Liver (tissue), 9 donors: ENCODE data around the gene FKBP1C. TPM values are rescaled to one million over a fixed set of nuclear protein-coding genes. Genes with fewer than 3 reads are reported as not detected.
"Not testable (repeated sequence)": the region's sequence is repeated elsewhere in the genome, so short reads cannot be mapped to it uniquely, and the experiment has no call there.

Experiments used
- DNase-seq: peaks from one replicate; pipeline ENCODE4 v3.0.0-alpha.2; 2017; ENCODE audit warnings: low spot score
- H3K27ac ChIP-seq, 2 donors: one replicate each; pipeline ENCODE4 v1.7.0; 2013; ENCODE audit warnings: inconsistent platforms in 2 of 2, low read length in 2 of 2, control low read depth in 1 of 2, low read depth in 1 of 2, mild to moderate bottlenecking in 1 of 2
- H3K27me3 ChIP-seq, 4 donors: one replicate each; pipeline versions ENCODE4 v1.6.1 to v1.7.0; 2013; ENCODE audit warnings: low read length in 3 of 4, inconsistent platforms in 1 of 4, mild to moderate bottlenecking in 1 of 4, moderate library complexity in 1 of 4; ENCODE audit not compliant: control insufficient read depth in 4 of 4, insufficient read depth in 4 of 4
- H3K36me3 ChIP-seq, 4 donors: one replicate each; pipeline versions ENCODE4 v1.6.1 to v1.7.0; 2013; ENCODE audit warnings: low read length in 3 of 4, mild to moderate bottlenecking in 3 of 4, low read depth in 1 of 4, moderate library complexity in 1 of 4; ENCODE audit not compliant: control insufficient read depth in 4 of 4, insufficient read depth in 3 of 4
- H3K4me1 ChIP-seq, 4 donors: one replicate each; pipeline versions ENCODE4 v1.6.1 to v1.7.0; 2013; ENCODE audit warnings: low read length in 3 of 4, mild to moderate bottlenecking in 3 of 4, moderate library complexity in 1 of 4; ENCODE audit not compliant: control insufficient read depth in 4 of 4, insufficient read depth in 4 of 4
- H3K4me3 ChIP-seq, 3 donors: one replicate each; pipeline versions ENCODE4 v1.6.1 to v1.7.0; 2013; ENCODE audit warnings: low read length in 3 of 3, control low read depth in 1 of 3, low read depth in 1 of 3, mild to moderate bottlenecking in 1 of 3
- H3K9ac ChIP-seq, 2 donors: one replicate each; pipeline ENCODE4 v1.7.0; 2013; ENCODE audit warnings: low read length in 2 of 2, mild to moderate bottlenecking in 2 of 2, moderate library complexity in 2 of 2, control low read depth in 1 of 2, low read depth in 1 of 2
- H3K9me3 ChIP-seq, 4 donors: one replicate each; pipeline versions ENCODE4 v1.6.1 to v1.7.0; 2013; ENCODE audit warnings: low read length in 3 of 4; ENCODE audit not compliant: control insufficient read depth in 4 of 4
- ATF3 ChIP-seq: IDR thresholded peaks from 2 replicates; pipeline ENCODE4 v1.6.1; 2016; ENCODE audit warnings: antibody characterized with exemption
- EGR1 ChIP-seq, 2 donors: IDR thresholded peaks; 2 replicates each; pipeline ENCODE4 v1.6.1; 2016 to 2018; ENCODE audit warnings: antibody characterized with exemption in 2 of 2, low read depth in 2 of 2
- FOXA1 ChIP-seq: IDR thresholded peaks from 2 replicates; pipeline ENCODE4 v1.6.1; 2016; ENCODE audit warnings: antibody characterized with exemption
- FOXA2 ChIP-seq: IDR thresholded peaks from 2 replicates; pipeline ENCODE4 v1.6.1; 2016; ENCODE audit warnings: antibody characterized with exemption
- GABPA ChIP-seq, 2 donors: IDR thresholded peaks in 1 of 2; conservative IDR thresholded peaks in 1 of 2; 2 replicates each; pipeline ENCODE4 v1.6.1; 2016; ENCODE audit warnings: antibody characterized with exemption in 2 of 2, mild to moderate bottlenecking in 1 of 2, moderate library complexity in 1 of 2
- NR2F2 ChIP-seq: IDR thresholded peaks from 2 replicates; pipeline ENCODE4 v1.6.1; 2016; ENCODE audit warnings: antibody characterized with exemption
- RAD21 ChIP-seq, 2 donors: IDR thresholded peaks; 2 replicates each; pipeline ENCODE4 v1.6.1; 2016; ENCODE audit warnings: antibody characterized with exemption in 2 of 2, mild to moderate bottlenecking in 2 of 2
- REST ChIP-seq: IDR thresholded peaks from 2 replicates; pipeline ENCODE4 v1.6.1; 2016; ENCODE audit warnings: antibody characterized with exemption, mild to moderate bottlenecking
- RXRA ChIP-seq, 2 donors: IDR thresholded peaks; 2 replicates each; pipeline ENCODE4 v1.6.1; 2017 to 2018; ENCODE audit warnings: antibody characterized with exemption in 2 of 2, mild to moderate bottlenecking in 1 of 2
- SP1 ChIP-seq: IDR thresholded peaks from 2 replicates; pipeline ENCODE4 v1.6.1; 2018; ENCODE audit warnings: antibody characterized with exemption, mild to moderate bottlenecking
- TAF1 ChIP-seq: conservative IDR thresholded peaks from 2 replicates; pipeline ENCODE4 v1.6.1; 2016; ENCODE audit warnings: antibody characterized with exemption, mild to moderate bottlenecking
- YY1 ChIP-seq: IDR thresholded peaks from 2 replicates; pipeline ENCODE4 v1.6.1; 2016; ENCODE audit warnings: antibody characterized with exemption, mild to moderate bottlenecking
- WGBS: extraction: QIAGEN DNeasy Blood & Tissue Kit; methylation state at CpG from one replicate; pipeline ENCODE4 v1.1.7; 2013; 5-methylcytosine and 5-hydroxymethylcytosine counted together
- polyA plus RNA-seq, 2 donors: library from polyadenylated mRNA; stranded (reverse) in 1 of 2; unstranded in 1 of 2; fragments of 200-250 nt in 1 of 2; fragments of >200 nt in 1 of 2; fragmentation: Nextera tagmentation in 1 of 2; extraction: Ambion mirVana in 1 of 2; gene quantifications; one replicate each; pipeline versions ENCODE4 v1.2.1 to v1.2.3, GENCODE V29; 2013 to 2015
- total RNA-seq, 2 donors: library from RNA; depleted of rRNA; stranded (reverse); fragments of >200 nt; gene quantifications; one replicate each; pipeline ENCODE4 v1.2.3, GENCODE V29; 2014
- TF ChIP-seq, protein P1 (sequence below): IDR thresholded peaks from 2 replicates; pipeline ENCODE4 v1.6.1; 2016; ENCODE audit warnings: antibody characterized with exemption
- TF ChIP-seq, protein P2 (sequence below): fragments of 150-350 bp; IDR thresholded peaks from 2 replicates; pipeline ENCODE4 v1.5.1; 2017; ENCODE audit warnings: improper control_type of control experiment, low read depth, low read length; ENCODE audit not compliant: missing input control
- donor health status: healthy.
- donor health status: healthy.
- donor health status: healthy.
- donor health status: healthy.
- donor health status: healthy.

FKBP1C gene
- total and polyA plus RNA-seq, 4 donors: 0.08 to 0.61 (median 0.38) TPM

- no peak for TF ChIP-seq EGR1 (IDR thresholded peaks at IDR 0.05; ENCODE audit: low read depth in 2 of 2)
- no peak for TF ChIP-seq TAF1
- TF ChIP-seq YY1: no peak
- TF ChIP-seq RXRA (IDR thresholded peaks at IDR 0.05): no peak
- TF ChIP-seq GABPA (IDR thresholded peaks at IDR 0.05 in 1 of 2, conservative IDR thresholded peaks at IDR 0.05 in 1 of 2): no peak
- no peak for TF ChIP-seq RAD21 (IDR thresholded peaks at IDR 0.05)
- TF ChIP-seq FOXA1: no peak
- TF ChIP-seq, protein P1, sequence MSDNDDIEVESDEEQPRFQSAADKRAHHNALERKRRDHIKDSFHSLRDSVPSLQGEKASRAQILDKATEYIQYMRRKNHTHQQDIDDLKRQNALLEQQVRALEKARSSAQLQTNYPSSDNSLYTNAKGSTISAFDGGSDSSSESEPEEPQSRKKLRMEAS: no peak
- no peak for TF ChIP-seq ATF3
- TF ChIP-seq, protein P2, sequence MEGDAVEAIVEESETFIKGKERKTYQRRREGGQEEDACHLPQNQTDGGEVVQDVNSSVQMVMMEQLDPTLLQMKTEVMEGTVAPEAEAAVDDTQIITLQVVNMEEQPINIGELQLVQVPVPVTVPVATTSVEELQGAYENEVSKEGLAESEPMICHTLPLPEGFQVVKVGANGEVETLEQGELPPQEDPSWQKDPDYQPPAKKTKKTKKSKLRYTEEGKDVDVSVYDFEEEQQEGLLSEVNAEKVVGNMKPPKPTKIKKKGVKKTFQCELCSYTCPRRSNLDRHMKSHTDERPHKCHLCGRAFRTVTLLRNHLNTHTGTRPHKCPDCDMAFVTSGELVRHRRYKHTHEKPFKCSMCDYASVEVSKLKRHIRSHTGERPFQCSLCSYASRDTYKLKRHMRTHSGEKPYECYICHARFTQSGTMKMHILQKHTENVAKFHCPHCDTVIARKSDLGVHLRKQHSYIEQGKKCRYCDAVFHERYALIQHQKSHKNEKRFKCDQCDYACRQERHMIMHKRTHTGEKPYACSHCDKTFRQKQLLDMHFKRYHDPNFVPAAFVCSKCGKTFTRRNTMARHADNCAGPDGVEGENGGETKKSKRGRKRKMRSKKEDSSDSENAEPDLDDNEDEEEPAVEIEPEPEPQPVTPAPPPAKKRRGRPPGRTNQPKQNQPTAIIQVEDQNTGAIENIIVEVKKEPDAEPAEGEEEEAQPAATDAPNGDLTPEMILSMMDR: no peak
- TF ChIP-seq SP1: no peak
- TF ChIP-seq FOXA2: no peak
- TF ChIP-seq REST: no peak
- TF ChIP-seq NR2F2: no peak
- WGBS: 51% methylated on average over 2 of the region's 2 CpGs
- no peak overlapping the region for H3K4me3 ChIP-seq
- H3K9ac ChIP-seq: no peak overlapping the region
- H3K9me3 ChIP-seq: no peaks in the 10 kb centered on the region
- H3K27ac ChIP-seq: no peak overlapping the region
- H3K27me3 ChIP-seq: no peaks in the 10 kb centered on the region
- H3K36me3 ChIP-seq: no peaks in the 10 kb centered on the region
- DNase-seq: no peak
- no peaks in the 10 kb centered on the region for H3K4me1 ChIP-seq
Observed at GRCh38 chr6:63224179-63224578, 12.9 kb downstream of the FKBP1C start.

DNA sequence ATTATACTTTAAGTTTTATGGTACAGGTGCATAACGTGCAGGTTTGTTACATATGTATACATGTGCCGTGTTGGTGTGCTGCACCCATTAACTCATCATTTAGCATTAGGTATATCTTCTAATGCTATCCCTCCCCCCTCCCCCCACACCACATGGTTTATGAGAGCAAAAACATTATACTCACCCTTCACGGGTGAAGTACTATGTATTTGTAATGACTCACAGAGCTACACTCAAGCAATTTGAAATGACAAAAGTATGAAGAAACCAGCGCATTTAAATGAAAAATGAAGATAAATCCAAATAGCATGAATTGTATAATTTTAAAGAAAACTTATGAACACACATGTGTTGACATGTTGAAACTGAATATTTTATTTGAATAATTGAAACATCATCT lies 14.7 kb downstream of the FKBP1C start:
- not testable (repeated sequence) for H3K4me1 ChIP-seq, H3K36me3 ChIP-seq
- 57% methylated on average over 4 of the region's 4 CpGs for WGBS

GRCh38 chr6:63227928-63228894 lies 16.9 kb downstream of the FKBP1C start:
- not testable (repeated sequence) for DNase-seq, H3K27me3 ChIP-seq, H3K9me3 ChIP-seq, H3K9ac ChIP-seq, H3K27ac ChIP-seq, H3K4me1 ChIP-seq, H3K36me3 ChIP-seq, H3K4me3 ChIP-seq
- 86% methylated on average over 32 of the region's 32 CpGs for WGBS

More for the DNA sequence above, 14.7 kb downstream of the FKBP1C start:
- not testable (repeated sequence) for DNase-seq, H3K9me3 ChIP-seq, H3K27me3 ChIP-seq, H3K9ac ChIP-seq, H3K27ac ChIP-seq, H3K4me3 ChIP-seq

DNA sequence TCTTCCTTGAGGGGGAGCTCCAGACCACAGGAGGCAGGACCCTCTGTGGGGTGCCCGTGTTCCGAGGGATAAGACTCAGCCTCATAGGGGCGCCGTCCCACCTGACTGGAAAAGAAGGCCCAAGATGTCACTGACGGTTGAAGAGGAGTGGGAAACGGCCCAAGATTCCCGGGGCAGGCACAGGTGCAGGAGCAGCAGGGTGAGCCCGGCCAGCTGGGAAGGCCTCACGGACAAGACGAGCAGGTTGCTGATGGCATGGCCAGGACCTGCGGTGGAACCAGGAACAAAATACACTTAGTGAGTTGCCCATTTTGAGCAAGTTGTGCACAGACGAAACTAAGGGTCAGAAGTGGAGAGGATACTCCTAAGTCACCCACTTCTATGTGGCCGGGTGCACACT lies 18.8 kb downstream of the FKBP1C start:
- not testable (repeated sequence) for H3K4me3 ChIP-seq, H3K9me3 ChIP-seq, H3K4me1 ChIP-seq, DNase-seq, H3K36me3 ChIP-seq, H3K27ac ChIP-seq, H3K27me3 ChIP-seq, H3K9ac ChIP-seq
- 86% methylated on average over 12 of the region's 13 CpGs for WGBS

DNA sequence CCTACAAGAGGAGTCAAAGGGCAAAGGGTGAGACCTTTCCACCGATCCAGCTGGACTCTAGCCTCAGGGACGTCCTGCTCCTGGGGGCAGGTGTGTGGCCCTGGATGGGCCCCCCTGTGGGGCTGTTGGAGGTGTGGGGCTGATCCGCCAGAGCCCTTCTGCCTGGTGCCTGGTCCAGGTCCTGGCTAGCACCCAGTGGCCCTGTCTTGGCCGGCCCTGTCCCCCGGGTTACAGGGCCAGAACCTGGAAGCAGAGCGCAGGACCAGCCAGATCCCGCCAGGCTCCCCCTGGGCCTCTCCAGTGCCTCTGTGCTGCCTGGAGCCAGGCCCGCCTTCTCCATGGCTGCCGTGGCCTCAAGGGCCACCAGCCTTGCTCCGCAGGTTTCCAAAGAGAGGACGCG lies 19.2 kb downstream of the FKBP1C start:
- DNase-seq: not testable (repeated sequence)
- WGBS: 75% methylated on average over 12 of the region's 12 CpGs

More for the DNA sequence above, 19.2 kb downstream of the FKBP1C start:
- not testable (repeated sequence) for H3K27me3 ChIP-seq, H3K9ac ChIP-seq, H3K36me3 ChIP-seq, H3K9me3 ChIP-seq, H3K4me1 ChIP-seq, H3K4me3 ChIP-seq, H3K27ac ChIP-seq
